ENCODE measurements around the gene PPAT. TPM values are rescaled to one million over a fixed set of nuclear protein-coding genes. Genes with fewer than 3 reads are reported as not detected.
"Not testable (repeated sequence)": the region's sequence is repeated elsewhere in the genome, so short reads cannot be mapped to it uniquely, and the experiment has no call there.

Gene PPAT
- total and polyA plus RNA-seq, 2 donors (not counting 3 experiments of a cell fraction or from before 2014, with no cell fraction given) = 4.3 to 25.5 TPM

DNA sequence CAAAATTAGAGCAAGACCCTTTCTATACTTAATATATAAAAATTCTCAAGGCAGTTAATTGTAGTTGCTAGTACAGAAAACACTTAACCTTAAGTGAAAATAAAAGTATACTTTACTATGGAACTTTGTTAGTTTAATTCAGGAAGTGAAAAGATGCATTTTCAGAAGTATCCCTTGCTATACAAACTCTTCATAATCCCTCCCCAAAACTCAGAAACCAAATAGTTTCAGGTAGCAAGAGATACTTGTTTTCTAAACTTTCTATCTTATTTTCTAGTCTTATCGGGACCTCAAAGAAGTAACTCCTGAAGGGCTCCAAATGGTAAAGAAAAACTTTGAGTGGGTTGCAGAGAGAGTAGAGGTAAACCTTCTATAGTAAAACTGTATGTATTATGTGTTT lies 14.9 kb upstream of the PPAT start:
- CTCF ChIA-PET = interaction anchor here (1.3 kb wide), 1 partner anchor 10 kb away, joined by 3 read pairs; no protein-coding TSS in a partner anchor
- peaks cover 2 to 20% of the 10 kb centered on the region in 2 experiments for H3K36me3 ChIP-seq (ENCODE audit: control insufficient read depth in 2 of 2, extremely low read depth in 1 of 2, insufficient read depth in 2 of 2, low read length in 2 of 2)
- H3K4me2 ChIP-seq (ENCODE audit: insufficient read depth, low read length) = no peak overlapping the region
- no peak for FAIRE-seq
- no peaks in the 10 kb centered on the region for H3K9me3 ChIP-seq (replicated peaks; ENCODE audit: control insufficient read depth, insufficient read depth, low read length)
- H3K79me2 ChIP-seq (ENCODE audit: control insufficient read depth, insufficient read depth, low read length) = peaks cover 12% of the 10 kb centered on the region
- no peaks in the 10 kb centered on the region for H4K20me1 ChIP-seq (replicated peaks; ENCODE audit: control insufficient read depth, extremely low read depth, insufficient read depth, low read length)
- no peaks in the 10 kb centered on the region for H3K4me1 ChIP-seq (ENCODE audit: control insufficient read depth, extremely low read depth, insufficient read depth, low read length)
- DNase-seq (ENCODE audit: low read depth, low spot score) = no peak
- H3K27ac ChIP-seq (ENCODE audit: insufficient read depth, low read depth, low read length) = no peak overlapping the region
- no peak for TF ChIP-seq FOS (IDR thresholded peaks at IDR 0.05; ENCODE audit: borderline replicate concordance, insufficient read depth, low read length)
- TF ChIP-seq POLR2AphosphoS5 (IDR thresholded peaks at IDR 0.05; ENCODE audit: insufficient read depth, low read depth, low read length) = no peak
- TF ChIP-seq, protein P1, sequence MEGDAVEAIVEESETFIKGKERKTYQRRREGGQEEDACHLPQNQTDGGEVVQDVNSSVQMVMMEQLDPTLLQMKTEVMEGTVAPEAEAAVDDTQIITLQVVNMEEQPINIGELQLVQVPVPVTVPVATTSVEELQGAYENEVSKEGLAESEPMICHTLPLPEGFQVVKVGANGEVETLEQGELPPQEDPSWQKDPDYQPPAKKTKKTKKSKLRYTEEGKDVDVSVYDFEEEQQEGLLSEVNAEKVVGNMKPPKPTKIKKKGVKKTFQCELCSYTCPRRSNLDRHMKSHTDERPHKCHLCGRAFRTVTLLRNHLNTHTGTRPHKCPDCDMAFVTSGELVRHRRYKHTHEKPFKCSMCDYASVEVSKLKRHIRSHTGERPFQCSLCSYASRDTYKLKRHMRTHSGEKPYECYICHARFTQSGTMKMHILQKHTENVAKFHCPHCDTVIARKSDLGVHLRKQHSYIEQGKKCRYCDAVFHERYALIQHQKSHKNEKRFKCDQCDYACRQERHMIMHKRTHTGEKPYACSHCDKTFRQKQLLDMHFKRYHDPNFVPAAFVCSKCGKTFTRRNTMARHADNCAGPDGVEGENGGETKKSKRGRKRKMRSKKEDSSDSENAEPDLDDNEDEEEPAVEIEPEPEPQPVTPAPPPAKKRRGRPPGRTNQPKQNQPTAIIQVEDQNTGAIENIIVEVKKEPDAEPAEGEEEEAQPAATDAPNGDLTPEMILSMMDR (IDR thresholded peaks at IDR 0.05; ENCODE audit: extremely low read depth in 1 of 2, insufficient read depth in 1 of 2, low read depth in 1 of 2, low read length in 2 of 2) = no peak
- TF ChIP-seq POLR2A (IDR thresholded peaks at IDR 0.05; ENCODE audit: low read depth, low read length) = no peak
- no peak for TF ChIP-seq JUN (IDR thresholded peaks at IDR 0.05; ENCODE audit: borderline replicate concordance, insufficient read depth, insufficient read length, low read depth)
- no peak for TF ChIP-seq MYC (IDR thresholded peaks at IDR 0.05; ENCODE audit: low read depth, low read length)
- TF ChIP-seq EZH2 (IDR thresholded peaks at IDR 0.05; ENCODE audit: borderline replicate concordance, low read depth, low read length, severe bottlenecking) = no peak
- no TSS peak for BruUV-seq (replicated peaks)
- intact Hi-C loops (cut with micrococcal nuclease) (no loop called here), dilution Hi-C loops (cut with MboI; ENCODE audit: extremely low pct_ligation_motif_present, low sequenced_read_pairs) (no loop called here)
- H3K9me1 ChIP-seq (replicated peaks; ENCODE audit: control insufficient read depth, extremely low read depth, insufficient read depth, low read length) = no peaks in the 10 kb centered on the region
- H3K9ac ChIP-seq (replicated peaks; ENCODE audit: extremely low read depth, insufficient read depth, low read length) = no peak overlapping the region
- no peak overlapping the region for H3K4me3 ChIP-seq (replicated peaks in 1 of 3; ENCODE audit: insufficient read depth in 1 of 3, low read depth in 1 of 3, low read length in 3 of 3)
- H3K27me3 ChIP-seq (ENCODE audit: control insufficient read depth in 2 of 2, insufficient read depth in 2 of 2, low read length in 2 of 2) = no peaks in the 10 kb centered on the region
- POLR2A ChIA-PET = no interaction called here
- H2AFZ ChIP-seq (ENCODE audit: low read depth, low read length) = no peak overlapping the region

DNA sequence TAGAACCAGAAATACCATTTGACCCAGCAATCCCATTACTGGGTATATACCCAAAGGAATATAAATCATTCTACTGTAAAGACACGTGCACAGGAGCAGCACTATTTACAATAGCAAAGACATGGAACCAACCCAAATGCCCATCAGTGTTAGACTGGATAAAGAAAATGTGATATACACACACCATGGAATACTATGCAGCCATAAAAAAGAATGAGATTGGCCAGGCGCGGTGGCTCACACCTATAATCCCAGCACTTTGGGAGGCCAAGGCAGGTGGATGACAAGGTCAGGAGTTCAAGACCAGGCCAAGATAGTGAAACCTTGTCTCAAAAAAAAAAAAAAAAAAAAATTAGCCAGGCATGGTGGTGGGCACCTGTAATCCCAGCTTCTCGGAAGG lies 14.1 kb upstream of the PPAT start:
- dilution Hi-C loops (cut with MboI; ENCODE audit: extremely low pct_ligation_motif_present, low sequenced_read_pairs); H3K27ac ChIP-seq (ENCODE audit: insufficient read depth, low read depth, low read length); POLR2A ChIA-PET; DNase-seq (ENCODE audit: low read depth, low spot score); FAIRE-seq; H3K9me3 ChIP-seq (replicated peaks; ENCODE audit: control insufficient read depth, insufficient read depth, low read length); H3K9me1 ChIP-seq (replicated peaks; ENCODE audit: control insufficient read depth, extremely low read depth, insufficient read depth, low read length); H3K27me3 ChIP-seq (ENCODE audit: control insufficient read depth in 2 of 2, insufficient read depth in 2 of 2, low read length in 2 of 2); intact Hi-C loops (cut with micrococcal nuclease); H2AFZ ChIP-seq (ENCODE audit: low read depth, low read length); H3K4me2 ChIP-seq (ENCODE audit: insufficient read depth, low read length); BruUV-seq (replicated peaks); H3K9ac ChIP-seq (replicated peaks; ENCODE audit: extremely low read depth, insufficient read depth, low read length); H3K4me1 ChIP-seq (ENCODE audit: control insufficient read depth, extremely low read depth, insufficient read depth, low read length); H3K4me3 ChIP-seq (replicated peaks in 1 of 3; ENCODE audit: insufficient read depth in 1 of 3, low read depth in 1 of 3, low read length in 3 of 3); CTCF ChIA-PET; H4K20me1 ChIP-seq (replicated peaks; ENCODE audit: control insufficient read depth, extremely low read depth, insufficient read depth, low read length): not testable (repeated sequence)
- Histone ChIP-seq H3K36me3 (ENCODE audit: control insufficient read depth in 2 of 2, extremely low read depth in 1 of 2, insufficient read depth in 2 of 2, low read length in 2 of 2) (peaks cover 2 to 17% of the 10 kb centered on the region in 2 experiments), H3K79me2 (ENCODE audit: control insufficient read depth, insufficient read depth, low read length) (peaks cover 13% of the 10 kb centered on the region)
